Naive thymus-derived CD4-positive, alpha-beta T cell (primary cell): ENCODE measurements around the gene SMARCD3. TPM values are rescaled to one million over a fixed set of nuclear protein-coding genes. Genes with fewer than 3 reads are reported as not detected.

ENCODE experiments used
- ATAC-seq: fragments of 150-1000 bp; cut with Tn5 transposase; 2 replicates; pipeline ENCODE4 v1.10.0; 2021; ENCODE audit warnings: mild to moderate bottlenecking, moderate library complexity
- CTCF ChIA-PET: fragments of 350-600 bp; sonication (Branson Sonifier 250); formaldehyde crosslinking; loops from one replicate; lab custom pipeline; 2021; ENCODE audit warnings: antibody characterized with exemption; lab: Charles Lee
- POLR2A ChIA-PET: fragments of 350-600 bp; sonication (Branson Sonifier 250); formaldehyde crosslinking; loops from one replicate; lab custom pipeline; 2021; ENCODE audit warnings: antibody characterized with exemption, inconsistent platforms; lab: Charles Lee
- DNase-seq, 9 donors: peaks; one replicate each; pipeline versions ENCODE4 v3.0.0 to v3.0.0-alpha.2; 2020 to 2022; ENCODE audit warnings: mixed read lengths in 1 of 9
- H3K27ac ChIP-seq: one replicate; pipeline ENCODE4 v1.7.0; 2013; ENCODE audit warnings: mild to moderate bottlenecking, low read depth, low read length, moderate library complexity
- H3K27me3 ChIP-seq, 2 donors: one replicate each; pipeline ENCODE4 v1.7.0; 2013; ENCODE audit warnings: low read length in 2 of 2, mild to moderate bottlenecking in 2 of 2, moderate library complexity in 2 of 2; ENCODE audit not compliant: control insufficient read depth in 2 of 2, insufficient read depth in 2 of 2
- H3K36me3 ChIP-seq, 3 experiments: 1 replicate in 2 of 3; 2 replicates in 1 of 3; pipeline ENCODE4 v1.7.0; 2013; ENCODE audit warnings: low read length in 3 of 3, mild to moderate bottlenecking in 3 of 3, moderate library complexity in 1 of 3; ENCODE audit not compliant: insufficient read depth in 3 of 3, control insufficient read depth in 2 of 3
- H3K4me1 ChIP-seq, 2 donors: one replicate each; pipeline ENCODE4 v1.7.0; 2013; ENCODE audit warnings: low read length in 2 of 2, mild to moderate bottlenecking in 2 of 2, moderate library complexity in 1 of 2; ENCODE audit not compliant: control insufficient read depth in 2 of 2, insufficient read depth in 2 of 2
- H3K4me3 ChIP-seq: 2 replicates; pipeline ENCODE4 v1.7.0; 2013; ENCODE audit warnings: mild to moderate bottlenecking, low read length
- H3K9me3 ChIP-seq, 3 experiments: 1 replicate in 2 of 3; 2 replicates in 1 of 3; pipeline ENCODE4 v1.7.0; 2013; ENCODE audit warnings: low read length in 3 of 3; ENCODE audit not compliant: control insufficient read depth in 2 of 3
- H3K27ac Mint-ChIP-seq, 9 donors: one replicate each; pipeline ENCODE4 v1.8.0; 2020 to 2022; ENCODE audit warnings: mixed read lengths in 9 of 9, mild to moderate bottlenecking in 8 of 9, moderate library complexity in 5 of 9, inconsistent platforms in 2 of 9
- H3K27me3 Mint-ChIP-seq, 5 donors: one replicate each; pipeline ENCODE4 v1.8.0; 2021 to 2022; ENCODE audit warnings: mixed read lengths in 5 of 5, mild to moderate bottlenecking in 1 of 5
- H3K36me3 Mint-ChIP-seq, 5 donors: one replicate each; pipeline ENCODE4 v1.8.0; 2020 to 2022; ENCODE audit warnings: mixed read lengths in 5 of 5, mild to moderate bottlenecking in 3 of 5, inconsistent platforms in 1 of 5
- H3K4me1 Mint-ChIP-seq, 7 donors: one replicate each; pipeline ENCODE4 v1.8.0; 2020 to 2022; ENCODE audit warnings: mixed read lengths in 7 of 7, mild to moderate bottlenecking in 3 of 7, inconsistent platforms in 1 of 7
- H3K4me3 Mint-ChIP-seq, 10 donors: one replicate each; pipeline ENCODE4 v1.8.0; 2020 to 2022; ENCODE audit warnings: mild to moderate bottlenecking in 10 of 10, mixed read lengths in 10 of 10, moderate library complexity in 6 of 10, inconsistent platforms in 2 of 10
- H3K9me3 Mint-ChIP-seq, 11 donors: one replicate each; pipeline ENCODE4 v1.8.0; 2020 to 2022; ENCODE audit warnings: mixed read lengths in 11 of 11, mild to moderate bottlenecking in 4 of 11, inconsistent platforms in 1 of 11, moderate library complexity in 1 of 11
- intact Hi-C, 2 donors: fragments of 100-400 bp; cut with micrococcal nuclease; formaldehyde crosslinking; loops; one replicate each; pipeline ENCODE4 v1.15.1; 2023
- polyA plus RNA-seq, 2 donors: library from polyadenylated mRNA; unstranded; fragments of 300-500 nt; fragmentation: Illumina TruSeq; gene quantifications; one replicate each; pipeline ENCODE4 v1.2.3, GENCODE V29; 2021
- total RNA-seq, 6 experiments: library from RNA in 5 of 6; stranded (reverse) in 5 of 6; gene quantifications; 1 replicate in 5 of 6; 2 replicates in 1 of 6; pipeline ENCODE4 v1.2.3 and lab custom pipeline; 2021 to 2026

The SMARCD3 gene
- total and polyA plus RNA-seq, 7 experiments from 2014 or later, result 3.8 to 45.5 (median 5.1) TPM

- H3K9me3 ChIP-seq, result no peaks in the 10 kb centered on the region
- no peak overlapping the region for H3K27ac Mint-ChIP-seq
- ChIA-PET POLR2A (no interaction called here), CTCF (interaction anchor here (0.7 kb wide), 1 partner anchor 101 kb away, joined by 3 read pairs; no protein-coding TSS in a partner anchor)
- ATAC-seq (no peak), DNase-seq (no peak)
- H3K36me3 Mint-ChIP-seq, result peaks cover 0 to 13% (median 0%) of the 10 kb centered on the region in 5 donors
- H3K4me3 ChIP-seq, result no peak overlapping the region
- no peaks in the 10 kb centered on the region for H3K9me3 Mint-ChIP-seq
- H3K36me3 ChIP-seq, result no peaks in the 10 kb centered on the region
- no peaks in the 10 kb centered on the region for H3K4me1 ChIP-seq
- intact Hi-C loops, result no loop called here
- peaks cover 0 to 3% (median 0%) of the 10 kb centered on the region in 7 donors for H3K4me1 Mint-ChIP-seq
- no peak overlapping the region for H3K4me3 Mint-ChIP-seq
- H3K27me3 Mint-ChIP-seq, result peaks cover 0 to 9% (median 5%) of the 10 kb centered on the region in 5 donors
- no peak overlapping the region for H3K27ac ChIP-seq
- no peaks in the 10 kb centered on the region for H3K27me3 ChIP-seq
These were observed 16.9 kb upstream of the SMARCD3 start for GRCh38 chr7:151265351-151265931.

DNA sequence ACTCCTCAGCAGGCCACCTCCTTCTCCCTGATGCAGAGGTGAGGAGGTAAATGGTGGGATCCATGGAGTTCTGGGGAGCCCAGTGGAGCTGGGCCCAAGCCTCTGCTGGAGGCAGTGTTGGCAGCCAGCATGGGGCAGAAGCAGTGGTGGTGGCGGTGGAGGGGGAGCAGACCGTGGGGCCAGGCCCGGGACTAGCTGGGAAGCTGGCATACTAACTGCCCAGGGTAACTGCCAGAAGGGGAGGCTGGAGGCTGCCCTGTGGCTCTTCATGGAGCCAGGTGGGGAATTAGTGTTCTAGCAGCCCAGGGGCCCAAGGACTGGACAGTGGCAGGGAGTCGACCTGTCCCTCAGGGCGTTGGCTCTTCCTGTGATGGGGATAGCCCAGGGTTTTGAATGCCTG is 16.1 kb upstream of the SMARCD3 start:
- H3K36me3 ChIP-seq, result no peaks in the 10 kb centered on the region
- intact Hi-C loops, result no loop called here
- H3K4me3 Mint-ChIP-seq, result no peak overlapping the region
- no peak overlapping the region for H3K4me3 ChIP-seq
- H3K4me1 Mint-ChIP-seq, result no peaks in the 10 kb centered on the region
- no peak overlapping the region for H3K27ac Mint-ChIP-seq
- DNase-seq (no peak), ATAC-seq (no peak)
- no peaks in the 10 kb centered on the region for H3K4me1 ChIP-seq
- no peaks in the 10 kb centered on the region for H3K27me3 ChIP-seq
- peaks cover 0 to 8% (median 0%) of the 10 kb centered on the region in 5 donors for H3K36me3 Mint-ChIP-seq
- no peak overlapping the region for H3K27ac ChIP-seq
- ChIA-PET CTCF (no interaction called here), POLR2A (no interaction called here)
- no peaks in the 10 kb centered on the region for H3K9me3 ChIP-seq
- H3K9me3 Mint-ChIP-seq, result no peaks in the 10 kb centered on the region
- H3K27me3 Mint-ChIP-seq, result peaks cover 0 to 9% (median 5%) of the 10 kb centered on the region in 5 donors

DNA sequence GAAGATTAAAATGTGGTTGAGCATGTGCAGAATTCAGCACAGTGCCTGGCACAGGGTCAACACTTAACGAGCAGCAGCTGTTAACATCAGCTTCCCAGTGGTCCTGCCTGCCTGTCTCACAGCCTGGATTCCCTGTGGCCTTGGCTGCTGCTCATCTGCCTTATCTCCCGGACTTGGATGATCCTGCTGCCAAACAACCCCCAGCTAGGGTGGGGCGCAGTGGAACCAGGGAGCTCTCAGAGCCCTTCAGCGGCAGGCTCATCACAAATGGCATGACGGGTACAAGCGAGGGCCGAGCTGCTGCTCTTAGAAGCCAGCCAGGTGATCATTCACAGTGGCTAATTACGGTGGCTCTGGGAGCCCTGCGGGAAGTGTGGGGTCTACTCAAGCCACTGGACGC is 13.0 kb upstream of the SMARCD3 start:
- Mint-ChIP-seq H3K27ac (no peak overlapping the region), H3K4me1 (no peaks in the 10 kb centered on the region), H3K9me3 (no peaks in the 10 kb centered on the region), H3K27me3 (peaks cover 4 to 30% (median 20%) of the 10 kb centered on the region in 5 donors), H3K4me3 (no peak overlapping the region), H3K36me3 (peaks cover 0 to 6% (median 4%) of the 10 kb centered on the region in 5 donors)
- ChIA-PET CTCF (interaction anchor here (1.0 kb wide), 1 partner anchor 18 kb away, joined by 3 read pairs; no protein-coding TSS in a partner anchor), POLR2A (no interaction called here)
- Histone ChIP-seq H3K9me3 (no peaks in the 10 kb centered on the region), H3K4me1 (no peaks in the 10 kb centered on the region), H3K36me3 (no peaks in the 10 kb centered on the region), H3K27me3 (no peaks in the 10 kb centered on the region), H3K27ac (no peak overlapping the region), H3K4me3 (no peak overlapping the region)
- ATAC-seq, result no peak
- no peak for DNase-seq
- intact Hi-C loops, result no loop called here

DNA sequence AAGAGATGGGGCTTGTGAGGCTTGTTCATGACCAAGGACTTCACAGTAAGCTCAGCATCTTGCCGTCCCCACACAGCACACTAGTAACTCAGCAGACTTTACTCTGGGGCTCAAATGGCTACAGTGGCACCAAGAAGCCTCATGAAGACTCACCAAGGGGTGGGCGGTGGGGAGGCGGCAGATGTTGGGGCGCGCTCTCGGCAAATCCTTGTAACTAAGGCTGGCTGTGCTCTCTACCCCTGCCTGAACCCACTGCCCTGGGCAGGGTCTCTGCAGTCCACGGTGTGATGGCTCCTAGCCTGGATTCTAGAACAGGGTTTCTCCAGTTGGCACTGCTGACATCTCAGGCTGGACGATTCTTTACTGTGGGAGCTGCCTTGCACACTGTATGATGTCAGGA is 12.4 kb upstream of the SMARCD3 start:
- Mint-ChIP-seq H3K27me3 (peaks cover 4 to 32% (median 22%) of the 10 kb centered on the region in 5 donors), H3K9me3 (no peaks in the 10 kb centered on the region), H3K4me3 (no peak overlapping the region), H3K36me3 (peaks cover 0 to 6% (median 0%) of the 10 kb centered on the region in 5 donors), H3K4me1 (no peaks in the 10 kb centered on the region), H3K27ac (no peak overlapping the region)
- Histone ChIP-seq H3K4me3 (no peak overlapping the region), H3K36me3 (no peaks in the 10 kb centered on the region), H3K27ac (no peak overlapping the region), H3K27me3 (no peaks in the 10 kb centered on the region), H3K4me1 (no peaks in the 10 kb centered on the region), H3K9me3 (no peaks in the 10 kb centered on the region)
- ATAC-seq, result no peak
- CTCF ChIA-PET, result interaction anchor here (0.6 to 1.0 kb wide), 2 partner anchors 17 to 29 kb away, joined by 3 read pairs; no protein-coding TSS in a partner anchor
- DNase-seq, result no peak
- intact Hi-C loops, result no loop called here
- POLR2A ChIA-PET, result no interaction called here

GRCh38 chr7:151260471-151260870 is 12.0 kb upstream of the SMARCD3 start:
- Mint-ChIP-seq H3K27ac (no peak overlapping the region), H3K9me3 (no peaks in the 10 kb centered on the region), H3K4me3 (no peak overlapping the region), H3K36me3 (peaks cover 0 to 6% (median 0%) of the 10 kb centered on the region in 5 donors), H3K27me3 (peaks cover 8 to 36% (median 26%) of the 10 kb centered on the region in 5 donors), H3K4me1 (no peaks in the 10 kb centered on the region)
- ATAC-seq (no peak), DNase-seq (no peak)
- Histone ChIP-seq H3K27ac (no peak overlapping the region), H3K36me3 (no peaks in the 10 kb centered on the region), H3K27me3 (no peaks in the 10 kb centered on the region), H3K9me3 (no peaks in the 10 kb centered on the region), H3K4me3 (no peak overlapping the region), H3K4me1 (no peaks in the 10 kb centered on the region)
- CTCF ChIA-PET, result interaction anchor here (0.6 kb wide), 1 partner anchor 30 kb away, joined by 3 read pairs; no protein-coding TSS in a partner anchor
- intact Hi-C loops, result no loop called here
- POLR2A ChIA-PET, result no interaction called here

GRCh38 chr7:151257990-151258389 is 9.5 kb upstream of the SMARCD3 start:
- ATAC-seq (no peak), DNase-seq (no peak)
- Histone ChIP-seq H3K27me3 (no peaks in the 10 kb centered on the region), H3K4me3 (no peak overlapping the region), H3K36me3 (no peaks in the 10 kb centered on the region), H3K4me1 (no peaks in the 10 kb centered on the region), H3K9me3 (no peaks in the 10 kb centered on the region), H3K27ac (no peak overlapping the region)
- Mint-ChIP-seq H3K4me3 (no peak overlapping the region), H3K4me1 (no peaks in the 10 kb centered on the region), H3K36me3 (peaks cover 0 to 6% (median 0%) of the 10 kb centered on the region in 5 donors), H3K9me3 (no peaks in the 10 kb centered on the region), H3K27me3 (peaks cover 15 to 51% (median 44%) of the 10 kb centered on the region in 5 donors), H3K27ac (no peak overlapping the region)
- ChIA-PET CTCF (interaction anchor here (0.7 kb wide), 1 partner anchor 201 kb away, joined by 5 read pairs; no protein-coding TSS in a partner anchor), POLR2A (no interaction called here)
- intact Hi-C loops, result no loop called here
